Measurements from ENCODE around the gene SNRPA.

The SNRPA gene

GRCh38 chr19:40739871-40740703, 10.9 kb upstream of the SNRPA start (continued):
- TF ChIP-seq ZNF266 (tag by site-specific recombination; IDR thresholded peaks at IDR 0.05; ENCODE audit: low read depth) (no peak), GLIS1 (tag by site-specific recombination; IDR thresholded peaks at IDR 0.05) (peak; percentile 94), KLF7 (tag by site-specific recombination; IDR thresholded peaks at IDR 0.05; ENCODE audit: borderline replicate concordance) (no peak), KLF1 (tag by site-specific recombination; IDR thresholded peaks at IDR 0.05) (0 out of 2 replicates have a peak, but pooled peaks have one; percentile 31), PRDM1 (tag by site-specific recombination; IDR thresholded peaks at IDR 0.05) (0 out of 2 replicates have a peak, but pooled peaks have one; percentile 16), SP2 (tag by site-specific recombination; IDR thresholded peaks at IDR 0.05) (no peak), ZNF248 (tag by site-specific recombination; IDR thresholded peaks at IDR 0.05) (no peak), ZNF530 (tag by site-specific recombination; IDR thresholded peaks at IDR 0.05; ENCODE audit: low read depth) (no peak), MEIS1 (CRISPR knock-in tag; IDR thresholded peaks at IDR 0.05; ENCODE audit: borderline replicate concordance) (no peak), ZNF138 (tag by site-specific recombination; IDR thresholded peaks at IDR 0.05; ENCODE audit: borderline replicate concordance) (no peak), ZNF670 (tag by site-specific recombination; IDR thresholded peaks at IDR 0.05; ENCODE audit: low read depth) (no peak), ZBTB8A (tag by site-specific recombination; IDR thresholded peaks at IDR 0.05) (no peak), ZFP37 (tag by site-specific recombination; IDR thresholded peaks at IDR 0.05) (0 out of 2 replicates have a peak, but pooled peaks have one; percentile 23), ZNF19 (tag by site-specific recombination; IDR thresholded peaks at IDR 0.05; ENCODE audit: low read depth) (no peak), ZNF148 (tag by site-specific recombination; IDR thresholded peaks at IDR 0.05; ENCODE audit: borderline replicate concordance) (no peak), ZNF777 (tag by site-specific recombination; IDR thresholded peaks at IDR 0.05; ENCODE audit: borderline replicate concordance) (no peak), ZNF157 (tag by site-specific recombination; IDR thresholded peaks at IDR 0.05) (no peak), ZNF529 (tag by site-specific recombination; IDR thresholded peaks at IDR 0.05; ENCODE audit: insufficient replicate concordance) (no peak), ZNF16 (tag by site-specific recombination; IDR thresholded peaks at IDR 0.05; ENCODE audit: low read depth) (no peak), HOXC10 (CRISPR knock-in tag; IDR thresholded peaks at IDR 0.05) (no peak), ZNF548 (tag by site-specific recombination; IDR thresholded peaks at IDR 0.05) (no peak), ZNF837 (tag by site-specific recombination; IDR thresholded peaks at IDR 0.05) (no peak), ZNF174 (tag by site-specific recombination; IDR thresholded peaks at IDR 0.05) (no peak), ZNF169 (tag by site-specific recombination; IDR thresholded peaks at IDR 0.05) (no peak), KLF9 (tag by site-specific recombination; IDR thresholded peaks at IDR 0.05; ENCODE audit: low read depth) (peak; percentile 35; the same call in 1 of the 2 replicates), ZNF747 (tag by site-specific recombination; IDR thresholded peaks at IDR 0.05) (no peak), ZNF707 (tag by site-specific recombination; IDR thresholded peaks at IDR 0.05) (no peak), ZNF239 (tag by site-specific recombination; IDR thresholded peaks at IDR 0.05) (no peak), ZNF518A (tag by site-specific recombination; conservative IDR thresholded peaks at IDR 0.05; ENCODE audit: low read depth) (no peak), ZNF280D (tag by site-specific recombination; IDR thresholded peaks at IDR 0.05) (peak; percentile 21; the same call in 1 of the 2 replicates), ZSCAN30 (tag by site-specific recombination; IDR thresholded peaks at IDR 0.05) (no peak)
